GM18517 (cell line): ENCODE results near the gene SLC26A9.

Source experiments
- ATAC-seq: cut with Tn5 transposase; IDR thresholded peaks from one replicate; pipeline ENCODE4 v1.9.1; 2021; ENCODE audit warnings: mild to moderate bottlenecking, moderate library complexity; ENCODE audit not compliant: unreplicated experiment

SLC26A9 gene

GRCh38 chr1:205943245-205943644, at the start of gene SLC26A9:
SLC26A9 (minus strand) TSS chr1:205943456; CDS start chr1:205935820, 7,636 bp downstream.
- no peak for ATAC-seq

GRCh38 chr1:205992218-205992882, 49.1 kb upstream of the SLC26A9 start:
- no peak for ATAC-seq

GRCh38 chr1:205991237-205991636, 48.0 kb upstream of the SLC26A9 start:
- ATAC-seq = no peak

GRCh38 chr1:205990226-205990625, 47.0 kb upstream of the SLC26A9 start:
- no peak for ATAC-seq

GRCh38 chr1:205989786-205990185, 46.5 kb upstream of the SLC26A9 start:
- ATAC-seq = no peak

GRCh38 chr1:205988585-205988995, 45.3 kb upstream of the SLC26A9 start:
- no peak for ATAC-seq

- no peak for ATAC-seq
Measured at GRCh38 chr1:205986861-205987260, 43.6 kb upstream of the SLC26A9 start.

- ATAC-seq = no peak
Measured at GRCh38 chr1:205986292-205986691, 43.0 kb upstream of the SLC26A9 start.

- no peak for ATAC-seq
Measured at GRCh38 chr1:205985330-205986005, 42.2 kb upstream of the SLC26A9 start.

GRCh38 chr1:205983925-205984725, 40.9 kb upstream of the SLC26A9 start:
- no peak for ATAC-seq

- ATAC-seq = no peak
Measured at GRCh38 chr1:205981257-205981656, 38.0 kb upstream of the SLC26A9 start.

GRCh38 chr1:205980237-205980870, 37.1 kb upstream of the SLC26A9 start:
- no peak for ATAC-seq

GRCh38 chr1:205979301-205979700, 36.0 kb upstream of the SLC26A9 start:
- no peak for ATAC-seq

GRCh38 chr1:205978676-205979075, 35.4 kb upstream of the SLC26A9 start:
- no peak for ATAC-seq

GRCh38 chr1:205977402-205978014, 34.3 kb upstream of the SLC26A9 start:
- ATAC-seq = no peak

- no peak for ATAC-seq
Measured at GRCh38 chr1:205976708-205977401, 33.6 kb upstream of the SLC26A9 start.

GRCh38 chr1:205976036-205976435, 32.8 kb upstream of the SLC26A9 start:
- ATAC-seq = no peak

GRCh38 chr1:205975387-205975998, 32.2 kb upstream of the SLC26A9 start:
- no peak for ATAC-seq

- no peak for ATAC-seq
Measured at GRCh38 chr1:205974712-205975111, 31.5 kb upstream of the SLC26A9 start.
